Measurements from ENCODE around the gene CGB3.
"Not testable (repeated sequence)": the region's sequence is repeated elsewhere in the genome, so short reads cannot be mapped to it uniquely, and the experiment has no call there.

Gene CGB3

GRCh38 chr19:49042177-49042576 lies 18.0 kb upstream of the CGB3 start:
- DNase-seq, result no peak

DNA sequence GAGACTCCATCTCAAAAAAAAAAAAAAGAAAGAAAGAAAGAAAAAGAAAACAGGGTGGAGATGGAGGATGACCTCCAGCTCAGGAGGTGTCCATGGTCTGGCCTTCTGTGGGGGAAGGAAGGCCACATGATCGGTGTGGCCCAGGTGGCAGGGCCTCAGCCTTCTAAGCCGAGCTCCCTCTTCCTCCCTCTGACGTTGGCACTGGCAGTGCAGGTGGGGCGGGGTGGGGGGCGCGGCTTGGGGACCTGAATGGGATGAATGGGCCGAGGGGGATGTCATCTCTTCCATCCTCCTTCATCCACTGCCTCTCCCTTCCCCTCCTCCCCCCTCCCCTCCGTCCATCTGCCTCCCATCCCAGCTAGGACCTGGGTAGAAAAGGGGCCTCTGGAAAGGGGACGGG lies 15.6 kb upstream of the CGB3 start:
- not testable (repeated sequence) for DNase-seq

GRCh38 chr19:49038557-49039276 lies 14.6 kb upstream of the CGB3 start:
- DNase-seq, result not testable (repeated sequence)

DNA sequence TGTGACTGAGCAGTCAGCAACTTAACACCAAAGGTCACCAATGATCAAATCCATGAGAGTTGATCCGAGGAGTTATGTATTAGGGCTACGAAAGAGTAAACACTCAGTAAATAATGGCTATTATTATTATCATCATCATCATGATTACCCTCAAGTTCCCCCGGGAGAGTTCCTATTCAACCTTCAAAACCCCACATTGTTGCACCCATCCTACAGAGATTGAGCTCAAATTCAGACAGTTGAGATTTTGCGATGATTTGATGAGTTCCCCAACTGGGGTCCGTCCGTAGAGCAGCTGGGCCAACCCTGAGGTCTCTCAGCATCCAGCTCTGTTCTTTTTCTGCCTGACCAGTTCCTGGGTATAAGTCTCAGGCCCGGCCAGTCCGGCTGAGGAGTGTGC lies 14.0 kb upstream of the CGB3 start:
- DNase-seq, result not testable (repeated sequence)

DNA sequence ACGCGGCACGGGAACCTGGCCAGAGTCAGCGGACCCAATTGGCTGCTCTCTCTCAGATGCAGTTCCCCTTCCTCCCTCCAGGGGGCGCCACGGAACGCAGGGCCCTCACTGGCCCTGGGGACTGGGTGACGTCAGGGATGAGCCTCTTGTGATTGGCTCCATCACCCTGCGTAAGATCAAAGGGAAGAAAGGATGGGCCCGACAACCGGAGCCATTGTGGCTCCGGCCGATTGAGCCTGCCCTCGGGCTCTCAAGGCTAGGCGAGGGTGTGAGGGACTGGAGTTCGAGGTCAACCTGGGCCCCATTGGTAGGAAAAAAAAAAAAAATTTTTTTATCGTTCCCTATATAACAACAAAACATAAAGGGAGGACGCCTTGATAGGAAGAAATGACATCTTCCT lies 12.7 kb upstream of the CGB3 start, which contains the start of gene CGB1:
CGB1 (minus strand) TSS at position 81 of the 400 bp plus-strand sequence. CDS start 184 bp downstream, outside the sequence.
- not testable (repeated sequence) for DNase-seq

GRCh38 chr19:49031642-49032301 lies 7.6 kb upstream of the CGB3 start, which contains the start of gene CGB2:
Gene CGB2, plus strand, starts transcription at chr19:49031890. Its CDS starts 206 bp downstream, at chr19:49032096.
- not testable (repeated sequence) for DNase-seq

GRCh38 chr19:49030323-49030722 lies 6.2 kb upstream of the CGB3 start:
- DNase-seq, result not testable (repeated sequence)

- DNase-seq, result not testable (repeated sequence)
These were observed 5.6 kb upstream of the CGB3 start for GRCh38 chr19:49029749-49030148.

DNA sequence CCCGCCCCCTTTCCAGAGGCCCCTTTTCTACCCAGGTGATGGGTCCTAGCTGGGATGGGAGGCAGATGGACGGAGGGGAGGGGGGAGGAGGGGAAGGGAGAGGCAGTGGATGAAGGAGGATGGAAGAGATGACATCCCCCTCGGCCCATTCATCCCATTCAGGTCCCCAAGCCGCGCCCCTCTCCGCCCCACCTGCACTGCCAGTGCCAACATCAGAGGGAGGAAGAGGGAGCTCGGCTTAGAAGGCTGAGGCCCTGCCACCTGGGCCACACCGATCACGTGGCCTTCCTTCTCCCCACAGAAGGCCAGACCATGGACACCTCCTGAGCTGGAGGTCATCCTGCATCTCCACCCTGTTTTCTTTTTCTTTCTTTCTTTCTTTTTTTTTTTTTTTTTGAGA lies 4.6 kb upstream of the CGB3 start:
- DNase-seq, result not testable (repeated sequence)

DNA sequence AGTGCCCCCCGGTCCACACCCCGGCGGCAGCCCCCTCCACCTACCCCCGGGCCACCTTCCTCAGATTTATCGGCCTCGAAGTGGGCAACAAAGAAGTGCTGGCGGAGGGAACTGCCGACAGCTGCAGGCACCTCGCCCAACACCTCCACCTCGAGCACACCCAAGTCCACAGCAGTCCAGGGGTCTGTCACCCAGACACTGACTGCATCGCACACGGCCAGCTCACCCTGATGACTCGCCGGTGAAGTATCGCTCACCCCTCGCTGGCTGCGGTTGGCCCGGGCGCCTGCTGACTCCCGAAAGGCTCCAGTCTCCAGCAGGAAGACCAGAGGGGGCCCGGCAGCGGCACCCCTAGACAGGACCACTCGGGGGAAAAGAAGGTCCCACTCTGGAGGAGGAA lies 1.5 kb upstream of the CGB3 start:
- not testable (repeated sequence) for DNase-seq

GRCh38 chr19:49025088-49025487 lies 955 bp upstream of the CGB3 start:
- not testable (repeated sequence) for DNase-seq

DNA sequence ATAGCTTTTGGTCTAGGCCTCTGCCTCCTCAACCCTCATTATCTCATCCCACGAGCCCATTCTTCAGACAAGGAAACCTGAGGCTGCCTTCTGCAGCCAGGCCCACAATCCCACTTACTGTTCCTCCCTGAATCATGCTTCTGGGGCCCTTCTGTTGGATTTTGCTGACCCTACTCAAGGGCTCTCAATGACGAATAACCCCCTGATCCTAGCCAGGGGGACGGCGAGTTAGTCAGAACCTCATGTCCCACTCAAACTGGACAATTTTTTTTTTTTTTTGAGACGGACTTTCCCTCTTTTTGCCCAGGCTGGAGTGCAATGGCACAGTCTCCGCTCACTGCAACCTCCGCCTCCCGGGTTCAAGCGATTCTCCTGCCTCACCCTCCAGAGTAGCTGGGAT lies 2.0 kb downstream of the CGB3 start:
- DNase-seq, result no peak

DNA sequence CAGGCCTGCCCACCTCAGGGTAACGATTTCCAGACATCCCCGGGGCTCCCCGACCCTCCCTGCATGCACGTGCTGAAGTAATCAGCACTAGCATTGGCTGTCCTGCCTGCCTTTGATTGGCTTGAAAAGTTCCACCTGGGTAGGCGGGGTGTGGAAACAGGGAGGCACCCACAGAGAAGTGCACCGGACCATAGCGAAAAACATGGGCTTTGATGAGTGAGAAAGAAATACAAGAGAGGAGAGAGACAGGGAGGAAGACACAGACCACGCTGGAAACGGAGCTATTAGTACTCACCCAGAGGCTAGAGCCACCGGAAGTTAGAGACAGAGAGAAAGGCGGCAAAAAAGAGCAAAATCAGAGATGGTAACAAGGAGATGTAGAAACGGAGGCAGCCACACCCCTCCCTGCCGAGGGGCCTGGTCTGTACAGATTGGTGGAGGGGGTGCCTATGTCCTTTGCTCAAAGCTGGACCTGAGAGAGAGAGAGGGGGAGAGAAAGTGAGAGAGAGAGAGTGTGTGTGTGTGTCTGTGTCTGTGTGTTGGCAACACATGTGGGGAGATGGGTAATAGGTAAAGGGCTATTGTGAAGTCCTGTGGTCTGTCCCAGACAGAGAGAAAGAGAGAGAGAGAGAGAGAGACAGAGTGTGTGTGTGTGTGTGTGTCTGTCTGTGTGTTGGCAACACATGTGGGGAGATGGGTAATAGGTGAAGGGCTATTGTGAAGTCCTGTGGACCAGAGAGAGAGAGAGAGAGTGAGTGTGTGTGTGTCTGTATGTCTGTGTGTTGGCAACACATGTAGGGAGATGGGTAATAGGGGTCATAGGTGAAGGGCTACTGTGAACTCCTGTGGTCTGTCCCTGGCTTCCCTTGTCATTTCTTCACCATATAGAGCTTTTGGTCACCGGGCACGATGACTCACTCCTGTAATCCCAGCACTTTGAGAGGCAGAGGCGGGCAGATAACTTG lies 2.9 kb downstream of the CGB3 start:
- DNase-seq, result no peak

DNA sequence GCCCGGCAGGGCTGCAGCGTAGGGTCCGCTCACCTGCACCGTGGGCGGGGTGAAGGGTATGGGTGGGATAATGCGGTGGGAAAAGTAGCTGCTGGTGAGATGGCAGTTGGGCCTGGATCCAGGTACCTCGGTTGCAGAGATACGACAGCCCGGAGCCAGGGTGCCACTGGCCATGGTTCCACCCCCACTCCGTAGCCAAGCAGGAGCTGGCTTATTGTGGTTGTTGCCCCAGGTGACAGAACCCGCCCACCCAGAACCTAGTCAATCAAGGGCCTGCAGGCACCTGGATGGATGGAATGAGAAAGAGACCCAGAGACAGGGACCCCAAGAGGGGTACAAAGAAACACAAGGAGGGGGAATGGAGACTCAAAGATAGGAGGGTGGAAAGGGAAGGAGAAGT lies 3.8 kb downstream of the CGB3 start:
- DNase-seq, result no peak

GRCh38 chr19:49019242-49019932 lies 4.7 kb downstream of the CGB3 start:
- no peak for DNase-seq

GRCh38 chr19:49018388-49019241 lies 5.5 kb downstream of the CGB3 start:
- not testable (repeated sequence) for DNase-seq

- DNase-seq, result peak; percentile 60
These were observed 6.3 kb downstream of the CGB3 start for GRCh38 chr19:49017666-49018351.

- DNase-seq, result no peak
These were observed 7.0 kb downstream of the CGB3 start, which contains the start of gene LHB for GRCh38 chr19:49017041-49017665. Gene LHB, minus strand, starts transcription at chr19:49017091. Its CDS starts 10 bp downstream, at chr19:49017081.

DNA sequence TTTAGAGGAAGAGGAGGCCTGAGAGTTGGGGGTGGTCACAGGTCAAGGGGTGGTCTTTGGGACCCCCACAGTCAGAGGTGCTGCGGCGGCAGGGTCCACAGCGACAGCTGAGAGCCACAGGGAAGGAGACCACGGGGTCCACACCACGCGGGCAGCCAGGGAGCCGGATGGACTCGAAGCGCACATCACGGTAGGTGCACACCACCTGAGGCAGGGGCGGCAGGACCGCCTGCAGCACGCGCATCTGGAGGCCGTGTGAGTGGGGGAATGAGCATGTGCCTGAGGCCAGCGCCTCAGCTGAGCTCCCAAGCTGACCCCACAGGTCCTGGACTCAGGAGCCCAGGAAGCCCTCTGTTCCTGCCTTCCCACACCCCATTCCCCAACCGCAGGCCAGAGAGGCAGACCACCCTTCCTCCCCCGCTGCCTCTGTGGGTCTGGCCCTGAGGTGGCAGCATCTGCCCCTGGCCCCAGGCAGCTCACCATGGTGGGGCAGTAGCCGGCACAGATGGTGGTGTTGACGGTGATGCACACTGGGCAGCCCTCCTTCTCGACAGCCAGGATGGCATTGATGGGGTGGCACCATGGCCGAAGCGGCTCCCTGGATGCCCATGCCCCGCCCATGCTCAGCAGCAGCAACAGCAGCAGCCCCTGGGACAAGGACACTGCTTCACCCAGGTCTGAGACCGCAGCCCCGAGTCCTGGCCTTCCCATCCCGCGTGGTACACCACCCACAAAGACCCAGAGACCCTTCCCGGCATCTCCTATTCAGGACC lies 7.9 kb downstream of the CGB3 start:
- no peak for DNase-seq

Measured in right forelimb (tissue), 1 donor.